ENCODE data around the gene GATM.
"Not testable (repeated sequence)": the region's sequence is repeated elsewhere in the genome, so short reads cannot be mapped to it uniquely, and the experiment has no call there.

The GATM gene

DNA sequence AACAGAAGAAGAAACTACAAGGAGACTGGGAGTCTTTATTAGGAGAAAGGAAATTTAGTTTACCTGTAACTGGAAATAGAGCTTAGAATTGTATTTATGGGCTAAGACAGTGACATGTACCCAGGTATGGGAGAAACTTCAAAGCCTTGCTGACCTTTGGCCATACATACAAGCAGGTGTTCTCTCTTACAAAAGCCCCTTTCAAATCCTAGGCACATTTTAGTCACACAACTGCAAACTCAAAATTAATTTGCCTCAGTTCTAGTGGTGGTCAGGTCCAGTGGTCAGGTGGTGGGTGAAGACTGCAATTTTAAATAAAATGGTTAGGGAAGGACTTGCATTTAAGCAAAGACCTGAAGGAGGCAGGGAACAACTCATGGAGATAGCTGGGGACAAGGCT, 30.4 kb downstream of the GATM start:
- no peak for DNase-seq

DNA sequence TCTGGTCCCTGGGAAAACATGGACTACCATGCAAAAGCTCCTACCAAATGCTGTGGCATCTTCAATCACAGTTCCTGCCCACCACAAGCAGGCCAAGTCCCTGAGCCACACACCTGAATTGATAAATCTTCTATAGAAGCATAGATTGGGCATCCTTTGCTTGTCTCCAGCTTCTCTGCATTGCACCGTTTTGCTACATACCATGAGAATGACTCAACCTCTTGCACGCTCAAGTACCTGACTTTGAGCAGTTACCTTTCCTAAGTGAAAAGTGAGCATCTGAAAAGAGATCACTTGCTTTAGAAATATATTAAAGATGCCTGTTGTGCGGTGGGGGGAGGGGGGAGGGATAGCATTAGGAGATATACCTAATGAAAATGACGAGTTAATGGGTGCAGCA, 31.3 kb downstream of the GATM start:
- no peak for DNase-seq

DNA sequence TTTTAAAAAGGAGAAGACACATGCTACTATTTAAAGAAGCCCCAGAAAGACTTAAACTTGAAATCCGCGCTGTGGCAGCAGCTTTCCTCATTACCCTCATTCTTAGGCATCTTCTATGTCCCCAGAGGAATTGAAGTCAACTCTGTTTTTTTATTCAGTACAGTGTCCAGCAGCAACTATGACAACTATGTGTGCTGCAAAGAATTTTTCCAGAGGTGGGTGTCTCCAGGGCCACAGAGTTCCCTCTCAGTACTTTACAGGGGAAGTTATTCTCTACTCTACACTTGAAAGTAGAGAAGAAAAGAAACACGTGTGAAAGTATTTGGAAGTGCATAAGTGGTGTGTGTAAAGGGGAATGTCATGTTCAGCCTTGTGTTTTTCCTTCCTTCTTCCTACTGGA, 32.0 kb downstream of the GATM start:
- DNase-seq: no peak

DNA sequence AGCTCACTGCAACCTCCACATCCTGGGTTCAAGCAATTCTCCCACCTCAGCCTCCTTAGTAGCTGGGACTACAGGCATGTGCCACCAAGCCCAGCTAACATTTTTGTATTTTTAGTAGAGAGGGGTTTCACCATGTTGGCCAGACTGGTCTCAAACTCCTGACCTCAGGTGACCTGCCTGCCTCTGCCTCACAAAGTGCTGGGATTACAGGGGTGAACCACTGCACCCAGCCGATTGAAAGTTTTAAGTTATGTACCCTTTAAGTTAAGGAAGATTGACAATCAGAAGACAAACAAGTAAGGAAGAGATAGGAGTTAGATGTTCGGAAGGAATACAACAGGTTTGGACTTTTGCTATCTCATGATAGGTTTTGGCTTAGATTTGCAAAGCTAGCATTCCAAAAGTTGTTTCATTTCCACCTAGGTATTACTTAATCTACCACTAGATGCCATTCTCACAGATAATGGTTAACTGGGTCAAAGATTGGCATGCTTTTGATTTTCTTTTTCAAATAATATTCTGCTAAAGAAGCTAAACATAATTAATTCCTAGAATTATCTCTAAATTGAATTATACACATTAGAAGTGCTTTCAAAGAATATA, 35.0 kb downstream of the GATM start:
- DNase-seq: no peak

DNA sequence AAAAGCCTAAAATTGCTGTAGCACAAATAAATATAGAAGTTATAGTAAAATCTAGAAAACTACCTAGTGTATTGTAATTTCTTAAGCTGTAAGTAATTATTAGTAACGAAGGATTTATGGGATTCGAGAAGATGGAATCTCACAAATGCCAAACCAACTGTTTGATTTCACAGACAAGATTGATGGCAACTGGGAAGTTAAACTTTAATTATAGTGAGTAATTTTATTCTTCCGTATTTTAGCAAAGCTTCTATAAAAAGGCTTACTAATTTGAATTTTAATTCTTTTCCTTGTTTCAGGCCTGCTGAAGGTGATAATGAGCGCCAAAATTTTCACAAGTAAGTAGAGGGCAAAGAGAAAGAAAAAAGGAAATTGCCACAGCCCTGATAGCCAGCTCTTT, 36.6 kb downstream of the GATM start:
- DNase-seq: no peak

DNA sequence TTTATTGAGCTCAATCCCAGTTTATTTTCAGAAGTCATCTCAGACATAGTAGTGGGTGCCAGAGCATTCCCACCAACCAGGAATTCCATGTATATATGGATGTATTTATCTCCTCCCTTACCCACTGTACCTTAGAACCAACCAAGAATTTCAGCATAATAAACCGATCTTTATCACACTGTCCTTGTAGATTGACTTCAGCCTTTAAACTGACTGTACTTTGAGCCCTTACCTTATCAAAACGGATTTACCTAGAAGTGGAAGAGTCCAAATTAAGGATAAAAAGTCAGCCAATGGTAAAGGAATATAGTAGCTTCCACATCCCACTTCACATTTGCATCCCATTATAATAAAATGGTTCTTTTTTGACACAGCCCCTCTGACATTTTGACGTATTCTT, 37.9 kb downstream of the GATM start:
- DNase-seq: no peak

DNA sequence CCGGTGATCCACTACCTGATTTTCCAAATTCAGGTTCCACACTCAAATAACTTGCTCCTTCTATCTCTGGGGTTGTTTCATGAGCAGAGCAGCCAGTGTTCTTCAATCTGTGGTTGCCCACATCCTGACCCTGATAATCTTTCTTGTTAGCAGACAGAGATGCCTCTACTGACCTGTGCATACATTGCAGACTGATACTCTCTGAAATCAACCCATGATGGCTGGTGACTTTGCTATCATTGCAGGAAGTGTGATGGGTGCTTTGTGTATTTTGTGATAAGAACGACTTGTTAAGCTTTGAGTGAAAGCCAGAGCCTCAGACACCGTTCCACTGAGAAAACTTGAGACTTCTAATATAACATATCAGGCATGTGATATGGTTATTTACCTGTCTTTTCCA, 39.9 kb downstream of the GATM start:
- DNase-seq: no peak

DNA sequence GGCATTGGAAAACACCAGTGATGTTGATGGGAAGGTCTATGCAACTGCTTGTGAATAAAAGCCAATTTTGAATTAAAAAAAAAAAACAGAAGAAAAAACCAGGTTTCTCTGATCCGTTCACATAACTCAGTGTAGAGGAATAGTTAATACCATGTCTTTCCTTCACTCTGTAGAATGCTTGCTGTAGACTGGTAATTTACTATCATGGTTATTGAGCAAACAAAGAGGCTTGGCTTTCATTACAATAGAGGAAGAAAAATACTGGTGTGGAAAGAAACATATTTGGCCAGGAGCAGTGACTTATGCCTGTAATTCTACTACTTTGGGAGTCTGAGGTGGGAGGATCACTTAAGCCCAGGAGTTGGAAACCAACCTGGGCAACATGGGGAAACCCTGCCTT, 41.1 kb downstream of the GATM start:
- no peak for DNase-seq

DNA sequence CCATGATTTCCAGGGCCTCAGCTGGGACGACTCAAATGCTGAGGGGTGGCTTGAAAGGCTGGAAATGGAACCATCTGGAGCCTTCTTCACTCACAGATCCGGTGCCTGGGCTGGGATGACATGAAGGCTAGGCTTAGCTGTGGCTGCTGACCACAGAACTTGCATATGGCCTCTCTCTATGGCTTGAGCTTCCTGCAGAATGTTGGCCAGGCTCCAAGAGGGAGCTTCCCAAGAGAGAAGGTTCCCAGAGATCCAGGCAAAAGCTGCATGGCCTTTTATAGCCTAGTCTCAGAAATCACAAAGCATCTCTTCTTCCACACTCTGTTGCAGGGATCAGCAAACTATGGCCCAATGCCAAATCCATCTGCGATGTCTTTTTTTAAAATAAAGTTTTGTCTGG, 44.8 kb downstream of the GATM start:
- no peak for DNase-seq

DNA sequence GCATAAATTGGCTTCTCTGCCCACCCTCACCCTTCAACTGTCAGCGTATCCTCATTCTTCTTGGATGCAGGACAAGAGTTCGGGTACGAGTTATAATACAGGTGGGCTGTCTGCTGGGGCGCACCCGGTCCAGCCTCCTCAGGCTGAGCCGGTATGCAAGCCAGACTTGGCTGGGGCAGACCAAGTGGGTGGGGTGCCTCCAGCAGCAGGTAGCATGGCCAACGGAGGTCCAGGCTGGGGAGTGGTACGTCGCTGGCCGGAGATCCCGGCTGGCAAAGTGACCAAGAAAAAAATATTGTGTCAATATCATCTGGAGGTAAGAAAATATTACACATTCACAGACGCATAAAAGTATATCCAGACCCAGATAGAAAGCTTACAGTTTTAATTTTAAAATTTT, 45.6 kb downstream of the GATM start:
- DNase-seq: no peak

DNA sequence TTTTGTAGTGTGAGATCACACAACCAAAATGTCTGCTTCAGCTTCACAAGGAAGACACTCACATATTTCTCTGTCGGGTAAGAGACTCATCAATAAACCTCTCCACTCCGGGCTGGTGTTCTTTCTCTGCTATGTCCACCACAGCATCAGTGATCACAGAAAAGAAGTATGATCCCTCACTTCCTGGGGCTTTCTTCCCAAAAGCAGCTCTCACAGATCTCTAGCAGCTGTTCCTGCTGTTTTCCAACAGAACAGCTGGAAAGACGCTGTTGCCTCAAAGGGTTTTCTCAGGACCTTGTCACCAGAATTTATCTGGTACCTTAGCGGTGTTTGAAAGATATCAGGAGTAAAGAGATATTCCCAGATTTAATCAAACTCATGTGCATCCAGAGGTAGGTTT, 46.4 kb downstream of the GATM start:
- no peak for DNase-seq

DNA sequence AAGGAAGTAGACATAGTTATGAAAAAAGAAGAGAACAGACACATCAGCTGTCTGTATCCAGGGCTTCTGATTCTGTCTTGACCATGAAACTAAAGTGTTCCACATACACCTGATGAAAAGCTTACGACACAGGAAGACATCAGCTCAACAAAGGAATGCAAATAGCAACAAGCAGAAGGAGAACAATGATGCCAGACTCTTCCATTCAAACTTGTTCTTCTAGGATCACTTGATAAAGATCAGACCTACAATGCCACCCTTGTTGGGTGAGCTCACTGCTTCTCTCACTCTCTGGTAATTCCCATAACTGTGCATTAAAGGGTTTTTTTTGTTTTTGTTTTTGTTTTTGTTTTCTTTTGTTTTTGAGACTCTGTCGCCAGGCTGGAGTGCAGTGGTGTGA, 49.7 kb downstream of the GATM start:
- no peak for DNase-seq

DNA sequence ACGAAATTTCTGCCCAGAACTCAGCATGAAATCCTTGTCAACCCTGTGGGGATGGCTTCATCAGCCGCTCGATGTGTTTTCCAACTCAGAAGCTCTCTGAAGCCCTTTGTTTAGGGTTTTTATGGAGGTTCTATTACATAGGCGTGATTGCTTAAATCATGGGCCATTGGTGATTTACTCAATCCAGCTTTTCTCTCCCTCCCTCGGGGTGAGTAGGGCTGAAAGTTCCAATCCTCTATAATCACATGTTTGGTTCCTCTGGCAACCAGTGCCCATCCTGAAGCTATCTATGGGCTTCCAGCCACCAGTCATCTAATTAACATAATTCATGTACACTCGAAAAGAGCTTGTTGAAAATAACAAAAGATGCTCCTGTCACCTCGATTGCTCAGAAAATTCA, 51.6 kb downstream of the GATM start:
- DNase-seq: no peak

DNA sequence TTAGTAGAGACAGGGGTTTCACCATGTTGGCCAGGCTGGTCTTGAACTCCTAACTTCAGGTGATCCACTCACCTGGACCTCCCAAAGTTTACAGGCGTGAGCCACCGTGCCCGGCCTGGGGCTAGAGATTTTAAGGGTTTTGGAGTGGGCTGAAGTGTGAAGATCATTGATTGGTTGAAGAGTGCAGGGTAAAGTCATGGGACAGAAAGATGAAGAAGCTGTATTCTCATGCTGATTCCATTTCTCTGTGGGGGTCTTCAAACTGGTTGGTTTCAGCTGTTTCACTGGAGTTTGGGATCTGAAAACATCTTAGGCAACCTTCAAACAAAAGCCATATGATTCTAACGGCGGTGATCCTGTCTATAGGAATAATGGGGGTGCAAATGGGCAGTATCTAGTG, 52.1 kb downstream of the GATM start:
- no peak for DNase-seq

DNA sequence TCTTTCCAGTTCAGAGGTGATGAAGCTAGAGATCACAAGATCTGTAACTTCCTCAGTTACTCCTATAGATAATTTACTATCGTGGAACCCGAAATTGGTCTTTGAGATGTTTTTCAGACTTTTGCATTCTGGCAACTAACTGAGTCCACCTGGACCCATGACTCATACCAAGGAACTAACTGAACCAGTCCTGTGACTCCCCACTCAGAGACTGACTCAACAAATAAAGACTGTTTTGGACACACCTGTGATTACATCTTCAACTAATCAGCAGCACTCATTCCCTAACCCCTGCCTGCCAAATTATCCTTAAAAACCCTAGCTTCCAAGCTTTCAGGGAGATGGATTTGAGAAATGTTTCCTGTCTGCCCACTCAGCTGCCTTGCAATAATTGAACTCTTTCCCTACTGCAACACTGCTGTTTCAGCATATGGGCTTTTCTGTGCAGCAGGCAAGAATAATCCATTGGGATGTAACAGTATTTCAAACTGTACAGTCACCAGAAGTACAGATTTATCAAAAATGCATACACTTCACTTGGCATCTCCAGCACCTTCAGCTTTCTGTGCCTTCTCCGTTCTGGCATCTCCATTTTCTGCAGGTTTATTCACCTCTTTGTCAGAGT, 57.7 kb downstream of the GATM start:
- no peak for DNase-seq

DNA sequence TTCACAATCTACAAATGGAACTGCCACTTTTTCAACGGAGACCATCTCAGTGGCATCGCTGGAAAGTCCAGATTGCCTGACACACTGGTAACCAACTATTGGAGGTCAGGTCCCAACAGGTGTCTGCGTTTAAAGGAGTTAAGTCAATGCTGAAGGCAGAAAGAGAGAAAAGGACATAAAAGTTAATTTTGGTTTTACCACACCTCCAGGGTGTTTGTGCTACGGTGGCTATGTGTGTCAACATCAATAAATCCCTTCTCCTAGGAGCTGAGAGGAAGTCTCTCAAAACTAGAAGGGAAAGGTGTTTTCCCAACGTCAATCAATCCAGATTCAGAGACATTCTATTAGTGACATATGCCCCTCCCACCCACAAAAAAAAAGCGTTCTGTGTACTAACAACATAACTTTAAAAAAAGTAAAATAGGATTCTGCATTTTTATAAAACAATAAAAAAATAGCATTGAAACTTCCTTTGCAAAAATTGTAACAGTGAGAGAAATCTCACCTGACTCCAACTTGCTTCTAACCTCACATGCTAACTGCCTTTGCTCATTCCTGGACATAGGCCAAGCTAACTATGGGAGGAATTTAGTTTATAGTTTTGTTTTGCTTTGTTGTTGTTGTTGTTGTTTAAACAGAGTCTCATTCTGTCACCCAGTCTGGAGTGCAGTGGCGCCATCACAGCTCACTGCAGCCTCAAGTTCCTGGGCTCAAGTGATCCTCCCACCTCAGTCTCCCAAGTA, 58.7 kb downstream of the GATM start:
- no peak for DNase-seq

DNA sequence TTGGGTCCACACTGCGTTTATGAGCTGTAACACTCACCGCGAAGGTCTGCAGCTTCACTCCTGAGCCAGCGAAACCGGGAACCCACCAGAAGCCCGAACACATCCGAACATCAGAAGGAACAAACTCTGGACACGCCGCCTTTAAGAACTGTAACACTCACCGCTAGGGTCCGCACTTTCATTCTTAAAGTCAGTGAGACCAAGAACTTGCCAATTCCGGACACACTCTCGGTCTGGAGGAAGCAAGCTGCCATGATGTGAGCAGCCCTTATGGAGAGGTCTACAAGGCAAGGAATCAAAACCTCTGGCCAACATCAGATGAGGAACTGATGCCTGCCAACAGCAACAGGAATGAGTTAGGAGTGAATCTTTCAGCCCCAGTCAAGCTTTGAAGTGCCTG, 63.4 kb downstream of the GATM start:
- DNase-seq: no peak

DNA sequence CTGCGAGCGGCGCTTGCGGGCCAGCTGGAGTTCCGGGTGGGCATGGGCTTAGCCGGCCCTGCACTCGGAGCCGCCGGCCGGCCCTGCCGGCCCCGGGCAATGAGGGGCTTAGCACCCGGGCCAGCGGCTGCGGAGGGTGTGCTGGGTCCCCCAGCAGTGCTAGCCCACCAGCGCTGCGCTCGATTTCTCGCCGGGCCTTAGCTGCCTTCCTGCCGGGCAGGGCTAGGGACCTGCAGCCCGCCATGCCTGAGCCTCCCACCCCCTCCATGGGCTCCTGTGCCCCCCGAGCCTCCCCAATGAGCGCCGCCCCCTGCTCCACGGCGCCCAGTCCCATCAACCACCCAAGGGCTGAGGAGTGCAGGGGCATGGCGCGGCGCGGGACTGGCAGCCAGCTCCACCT, 64.2 kb downstream of the GATM start:
- DNase-seq: not testable (repeated sequence)

All from activated T-cell treated with anti-CD3 and anti-CD28 coated beads, Interleukin-2, amount 50 U/mL, for 1 hour (primary cell).